Lower lobe of right lung (tissue), 2 donors: ENCODE results near the gene TEAD4. TPM values are rescaled to one million over a fixed set of nuclear protein-coding genes. Genes with fewer than 3 reads are reported as not detected.

Experiments
- ATAC-seq, 2 donors: fragments of 200-7000 bp; cut with Tn5 transposase; one replicate each; pipeline ENCODE4 v1.9.1; 2020 to 2022; ENCODE audit warnings: mild to moderate bottlenecking in 2 of 2, moderate library complexity in 2 of 2
- DNase-seq: peaks from one replicate; pipeline ENCODE4 v3.0.0-alpha.2; 2020
- H3K27ac ChIP-seq: fragments of 200-600 bp; one replicate; pipeline ENCODE4 v1.8.0; 2022
- H3K27me3 ChIP-seq: fragments of 200-600 bp; one replicate; pipeline ENCODE4 v1.8.0; 2022; ENCODE audit warnings: low read depth
- H3K36me3 ChIP-seq: fragments of 200-600 bp; one replicate; pipeline ENCODE4 v1.8.0; 2022; ENCODE audit warnings: mild to moderate bottlenecking
- H3K4me1 ChIP-seq: fragments of 200-600 bp; one replicate; pipeline ENCODE4 v1.8.0; 2022
- H3K4me3 ChIP-seq: fragments of 200-600 bp; one replicate; pipeline ENCODE4 v1.8.0; 2022; ENCODE audit warnings: mild to moderate bottlenecking
- H3K9me3 ChIP-seq: fragments of 200-600 bp; one replicate; pipeline ENCODE4 v1.8.0; 2022
- intact Hi-C: fragments of 100-400 bp; cut with DNase I; formaldehyde crosslinking; loops from one replicate; pipeline ENCODE4 v1.11.0; 2022
- total RNA-seq: library from RNA; stranded (reverse); fragmentation: NEBNext Ultra II Directional; extraction: Animal tissue kit (Norgen Biotek cat#: 25700); gene quantifications from one replicate; pipeline ENCODE4 v1.2.1, GENCODE V29; 2021
- TF ChIP-seq, protein P1 (sequence below): fragments of 200-600 bp; IDR thresholded peaks from one replicate; pipeline ENCODE4 v1.8.0; 2022; ENCODE audit warnings: antibody characterized with exemption, mild to moderate bottlenecking
- donor health status: DM: no; HTN: yes; CAD: no; lungs with severe emphysema.

The TEAD4 gene
- total RNA-seq, 1 donor from 2014 or later = 27.3 TPM

DNA sequence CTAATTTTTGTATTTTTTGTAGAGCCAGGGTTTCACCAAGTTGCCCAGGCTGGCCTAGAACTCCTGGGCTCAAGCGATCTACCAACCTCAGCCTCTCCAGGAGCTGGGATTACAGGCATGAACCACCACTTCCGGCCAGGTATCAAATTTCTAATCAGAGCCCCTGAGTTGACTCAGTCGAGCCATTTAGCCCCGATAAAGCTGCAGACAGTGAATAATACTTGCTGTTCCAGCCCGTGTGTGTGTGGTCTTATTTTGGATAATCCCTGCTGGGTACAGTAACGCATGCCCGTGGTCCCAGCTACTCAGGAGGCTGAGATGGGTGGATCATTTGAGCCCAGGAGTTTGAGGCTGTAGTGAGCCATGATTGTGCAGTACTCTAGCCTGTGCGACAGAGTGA is 57.0 kb downstream of the TEAD4 start:
- no peaks in the 10 kb centered on the region for H3K9me3 ChIP-seq
- H3K36me3 ChIP-seq = peaks cover 35% of the 10 kb centered on the region
- TF ChIP-seq, protein P1, sequence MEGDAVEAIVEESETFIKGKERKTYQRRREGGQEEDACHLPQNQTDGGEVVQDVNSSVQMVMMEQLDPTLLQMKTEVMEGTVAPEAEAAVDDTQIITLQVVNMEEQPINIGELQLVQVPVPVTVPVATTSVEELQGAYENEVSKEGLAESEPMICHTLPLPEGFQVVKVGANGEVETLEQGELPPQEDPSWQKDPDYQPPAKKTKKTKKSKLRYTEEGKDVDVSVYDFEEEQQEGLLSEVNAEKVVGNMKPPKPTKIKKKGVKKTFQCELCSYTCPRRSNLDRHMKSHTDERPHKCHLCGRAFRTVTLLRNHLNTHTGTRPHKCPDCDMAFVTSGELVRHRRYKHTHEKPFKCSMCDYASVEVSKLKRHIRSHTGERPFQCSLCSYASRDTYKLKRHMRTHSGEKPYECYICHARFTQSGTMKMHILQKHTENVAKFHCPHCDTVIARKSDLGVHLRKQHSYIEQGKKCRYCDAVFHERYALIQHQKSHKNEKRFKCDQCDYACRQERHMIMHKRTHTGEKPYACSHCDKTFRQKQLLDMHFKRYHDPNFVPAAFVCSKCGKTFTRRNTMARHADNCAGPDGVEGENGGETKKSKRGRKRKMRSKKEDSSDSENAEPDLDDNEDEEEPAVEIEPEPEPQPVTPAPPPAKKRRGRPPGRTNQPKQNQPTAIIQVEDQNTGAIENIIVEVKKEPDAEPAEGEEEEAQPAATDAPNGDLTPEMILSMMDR = no peak
- DNase-seq (no peak), ATAC-seq (no peak)
- no peak overlapping the region for H3K27ac ChIP-seq
- H3K4me3 ChIP-seq = no peak overlapping the region
- intact Hi-C loops = no loop called here
- peaks cover 31% of the 10 kb centered on the region for H3K4me1 ChIP-seq
- no peaks in the 10 kb centered on the region for H3K27me3 ChIP-seq

DNA sequence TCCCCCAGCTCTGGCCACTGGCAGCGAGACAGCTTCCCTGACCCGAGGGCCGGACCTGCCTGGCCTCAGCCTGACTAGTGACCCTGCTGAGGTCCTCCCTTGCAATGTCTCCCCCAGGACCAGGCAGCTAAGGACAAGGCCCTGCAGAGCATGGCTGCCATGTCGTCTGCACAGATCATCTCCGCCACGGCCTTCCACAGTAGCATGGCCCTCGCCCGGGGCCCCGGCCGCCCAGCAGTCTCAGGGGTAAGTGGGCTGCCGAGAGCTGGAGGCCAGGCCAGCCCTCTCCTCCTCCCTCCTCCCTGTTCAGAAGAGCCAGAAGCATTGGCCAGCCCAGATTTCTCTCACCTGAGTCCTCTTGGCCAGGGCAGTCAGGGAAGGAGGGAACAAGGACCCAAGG is 58.1 kb downstream of the TEAD4 start:
- TF ChIP-seq, protein P1 = no peak
- Histone ChIP-seq H3K4me3 (no peak overlapping the region), H3K27ac (no peak overlapping the region), H3K36me3 (peaks cover 39% of the 10 kb centered on the region), H3K4me1 (peaks cover 28% of the 10 kb centered on the region), H3K27me3 (no peaks in the 10 kb centered on the region), H3K9me3 (no peaks in the 10 kb centered on the region)
- DNase-seq (no peak), ATAC-seq (no peak)
- intact Hi-C loops = no loop called here

DNA sequence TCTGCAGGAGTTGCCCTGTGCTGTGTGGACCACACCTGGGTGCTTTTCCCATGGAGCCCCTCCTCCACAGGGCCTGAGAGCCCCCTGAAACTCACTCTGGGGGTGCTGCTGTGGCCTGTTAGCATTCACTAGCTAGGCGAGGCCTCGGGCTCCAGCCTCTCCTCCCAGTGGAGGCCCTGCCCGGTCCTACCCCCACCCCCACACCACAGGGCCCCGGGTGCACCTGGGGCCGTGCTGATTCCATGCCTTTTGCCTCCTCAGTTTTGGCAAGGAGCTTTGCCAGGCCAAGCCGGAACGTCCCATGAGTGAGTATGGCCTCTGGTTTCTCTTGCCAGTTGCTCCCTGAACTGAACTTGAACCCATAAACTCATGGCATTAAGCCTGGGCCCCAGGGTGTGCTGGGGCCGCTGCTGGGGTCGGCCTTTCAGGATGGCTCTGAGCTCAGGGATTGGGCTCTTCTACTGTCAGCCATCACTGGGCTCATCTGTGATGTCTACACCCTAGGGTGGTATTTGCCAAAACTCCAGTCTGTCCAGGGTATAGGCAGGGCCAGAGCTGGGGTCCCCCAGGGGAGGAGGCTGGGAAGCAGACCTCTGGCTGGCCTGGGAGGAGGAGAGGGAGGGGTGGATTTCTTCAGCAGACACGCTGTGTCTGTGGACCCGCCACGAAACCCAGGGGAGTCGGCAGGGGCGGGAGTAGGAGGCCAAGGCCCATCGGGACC is 59.2 kb downstream of the TEAD4 start:
- peaks cover 47% of the 10 kb centered on the region for H3K36me3 ChIP-seq
- H3K4me1 ChIP-seq = peaks cover 16% of the 10 kb centered on the region
- no peak for DNase-seq
- ATAC-seq = no peak
- TF ChIP-seq, protein P1 = no peak
- no peaks in the 10 kb centered on the region for H3K27me3 ChIP-seq
- H3K27ac ChIP-seq = no peak overlapping the region
- H3K9me3 ChIP-seq = no peaks in the 10 kb centered on the region
- H3K4me3 ChIP-seq = no peak overlapping the region
- intact Hi-C loops = no loop called here

DNA sequence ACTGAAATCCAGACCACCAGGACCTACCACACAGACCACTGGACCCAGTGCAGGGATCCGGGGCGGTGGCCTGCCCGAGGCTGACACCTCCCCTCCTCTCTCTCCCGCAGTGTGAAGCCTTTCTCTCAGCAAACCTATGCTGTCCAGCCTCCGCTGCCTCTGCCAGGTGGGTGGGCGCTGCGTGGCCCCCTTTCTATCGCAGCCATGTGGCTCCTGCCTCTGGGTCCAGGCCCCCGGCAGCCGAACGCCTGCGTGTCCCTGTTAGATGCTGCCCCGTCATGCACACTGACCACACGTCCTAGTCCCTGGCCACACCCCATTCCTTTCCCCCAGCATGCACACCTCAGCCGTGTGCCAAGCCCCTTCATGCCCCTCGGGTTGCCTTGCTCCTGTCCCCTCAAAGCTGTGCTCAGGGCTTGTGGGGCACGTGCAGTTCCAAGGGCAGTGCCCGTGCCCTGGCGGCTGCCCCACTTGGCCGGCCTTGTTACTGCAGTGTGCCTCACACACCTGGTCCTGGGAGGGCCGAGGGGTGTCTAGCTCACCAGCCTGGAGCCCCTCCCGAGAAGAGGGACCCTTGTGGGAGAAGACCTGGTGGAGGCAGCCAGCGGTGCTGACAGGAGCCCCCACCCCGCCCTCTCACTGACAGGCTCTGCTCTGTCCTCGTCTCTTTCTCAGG is 59.9 kb downstream of the TEAD4 start:
- Histone ChIP-seq H3K4me1 (peaks cover 9% of the 10 kb centered on the region), H3K27ac (no peak overlapping the region), H3K36me3 (peaks cover 47% of the 10 kb centered on the region), H3K27me3 (no peaks in the 10 kb centered on the region), H3K4me3 (no peak overlapping the region), H3K9me3 (no peaks in the 10 kb centered on the region)
- intact Hi-C loops = no loop called here
- ATAC-seq (no peak), DNase-seq (no peak)
- TF ChIP-seq, protein P1 = no peak

DNA sequence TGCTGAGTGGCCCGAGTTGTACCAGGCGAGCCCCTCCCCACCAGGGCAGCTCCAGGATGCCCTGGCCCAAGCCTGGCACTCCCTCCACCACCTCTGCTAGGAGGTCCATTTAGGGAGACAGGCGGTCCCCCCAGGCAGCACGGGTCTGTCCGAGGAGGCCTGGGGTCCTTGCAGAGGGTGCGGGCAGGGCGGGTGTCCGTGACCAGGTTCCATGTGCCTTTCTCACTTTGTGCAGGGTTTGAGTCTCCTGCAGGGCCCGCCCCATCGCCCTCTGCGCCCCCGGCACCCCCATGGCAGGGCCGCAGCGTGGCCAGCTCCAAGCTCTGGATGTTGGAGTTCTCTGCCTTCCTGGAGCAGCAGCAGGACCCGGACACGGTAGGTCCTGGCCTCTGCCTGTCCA is 61.2 kb downstream of the TEAD4 start:
- TF ChIP-seq, protein P1 = no peak
- H3K27ac ChIP-seq = peak overlapping the region; percentile 36
- H3K27me3 ChIP-seq = no peaks in the 10 kb centered on the region
- ATAC-seq (no peak), DNase-seq (no peak)
- no peaks in the 10 kb centered on the region for H3K4me1 ChIP-seq
- intact Hi-C loops = no loop called here
- H3K4me3 ChIP-seq = no peak overlapping the region
- peaks cover 51% of the 10 kb centered on the region for H3K36me3 ChIP-seq
- H3K9me3 ChIP-seq = no peaks in the 10 kb centered on the region
